GM21528 (cell line): ENCODE measurements around the gene HOPX.
"Not testable (repeated sequence)": the region's sequence is repeated elsewhere in the genome, so short reads cannot be mapped to it uniquely, and the experiment has no call there.

Experiments
- ATAC-seq: cut with Tn5 transposase; IDR thresholded peaks from one replicate; pipeline ENCODE4 v1.9.1; 2021; ENCODE audit warnings: mild to moderate bottlenecking, moderate library complexity; ENCODE audit not compliant: unreplicated experiment, low FRiP score

HOPX gene

DNA sequence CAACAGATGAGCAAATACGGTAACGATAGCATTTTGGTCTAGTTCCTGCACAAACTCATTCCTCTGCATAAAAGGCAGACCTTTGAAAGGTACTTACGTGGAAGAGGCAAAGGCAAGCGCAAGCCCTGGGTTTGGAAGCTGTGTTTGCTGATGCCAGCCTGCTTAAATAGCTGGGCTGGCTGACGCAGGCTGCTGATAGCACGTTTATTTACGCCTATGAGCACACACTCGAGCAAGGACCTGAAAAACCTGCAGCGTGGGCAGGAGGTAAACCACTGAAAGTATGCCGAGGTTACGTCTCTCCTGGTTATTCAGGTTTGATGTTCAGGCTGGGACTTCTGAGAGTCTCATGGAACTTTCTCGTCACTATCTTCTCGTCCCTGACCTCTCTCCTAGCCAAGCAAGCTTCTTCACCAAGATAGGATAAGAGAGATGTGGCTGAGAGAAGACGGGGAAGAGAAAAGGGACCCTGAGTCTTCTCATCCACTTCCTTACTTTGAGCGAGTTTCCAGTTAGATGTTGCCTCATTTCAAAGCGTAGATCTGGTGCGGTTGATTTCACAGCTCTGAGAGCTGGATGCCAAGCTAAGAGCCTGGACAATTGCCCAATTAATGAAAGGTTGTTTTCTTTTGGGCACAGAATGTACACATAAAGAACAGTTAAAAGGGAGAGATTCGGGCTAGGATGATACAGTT is at the start of gene HOPX:
Gene HOPX, minus strand, starts transcription at position 139 of the 695 bp plus-strand sequence. CDS start 23,480 bp downstream, outside the sequence.
- peak; percentile 66 for ATAC-seq

DNA sequence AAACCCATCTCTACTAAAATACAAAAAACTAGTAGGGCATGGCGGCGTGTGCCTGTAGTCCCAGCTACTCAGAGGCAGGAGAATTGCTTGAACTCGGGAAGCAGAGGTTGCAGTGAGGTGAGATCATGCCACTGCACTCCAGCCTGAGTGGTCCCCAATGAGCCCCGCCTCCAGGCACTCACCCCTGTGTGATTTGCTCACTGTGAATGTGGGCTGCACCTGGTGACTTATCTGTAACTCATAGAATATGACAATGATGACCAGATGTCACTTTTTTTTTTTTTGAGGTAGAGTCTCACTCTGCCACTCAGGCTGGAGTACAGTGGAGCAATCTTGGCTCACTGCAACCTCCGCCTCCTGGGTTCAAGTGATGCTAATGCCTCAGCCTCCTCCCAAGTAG is 49.0 kb upstream of the HOPX start:
- ATAC-seq: no peak

DNA sequence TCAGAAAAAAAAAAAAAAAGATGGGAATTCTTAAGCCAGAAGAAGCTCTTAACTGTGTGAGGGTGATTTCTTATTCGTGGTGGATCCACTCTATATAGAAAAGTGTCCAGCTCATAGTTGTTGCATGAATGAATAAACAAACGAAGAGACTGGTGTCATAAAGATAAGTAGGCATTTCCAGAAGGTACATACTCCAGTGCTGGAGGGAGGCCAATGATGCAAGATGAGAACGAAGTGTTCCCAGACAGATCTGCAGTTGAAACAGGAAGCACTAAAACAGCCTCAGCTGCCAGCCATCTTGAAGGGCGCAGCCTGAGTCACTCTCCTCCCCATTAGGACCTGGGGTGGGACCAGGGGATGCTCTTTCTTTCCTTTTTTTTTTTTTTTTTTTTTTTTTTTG is 47.4 kb upstream of the HOPX start:
- ATAC-seq: no peak

- no peak for ATAC-seq
Observed at GRCh38 chr4:56727150-56727549, 46.1 kb upstream of the HOPX start.

GRCh38 chr4:56726593-56726992 is 45.5 kb upstream of the HOPX start:
- not testable (repeated sequence) for ATAC-seq

GRCh38 chr4:56723659-56724230 is 42.6 kb upstream of the HOPX start:
- no peak for ATAC-seq

- ATAC-seq: no peak
Observed at GRCh38 chr4:56723201-56723605, 42.1 kb upstream of the HOPX start.

DNA sequence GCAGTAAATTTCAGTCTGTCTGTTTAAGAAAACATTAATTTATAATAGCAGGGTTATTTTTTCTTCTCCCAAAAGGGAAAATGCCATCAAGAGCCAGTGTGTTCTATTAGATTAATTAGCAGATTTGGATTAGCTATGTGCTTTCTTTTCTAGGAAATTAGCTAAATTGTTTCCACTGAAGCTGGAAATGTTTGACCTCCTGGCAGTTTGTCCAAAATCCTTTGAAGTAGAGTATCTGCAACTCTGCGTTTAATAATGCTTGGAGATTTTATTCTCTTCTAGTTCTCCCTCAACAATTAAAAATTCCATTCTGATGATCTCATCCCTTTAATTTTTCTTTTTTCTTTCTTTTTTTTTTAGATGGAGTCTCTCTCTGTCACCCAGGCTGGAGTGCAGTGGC is 27.1 kb upstream of the HOPX start:
- ATAC-seq: no peak

DNA sequence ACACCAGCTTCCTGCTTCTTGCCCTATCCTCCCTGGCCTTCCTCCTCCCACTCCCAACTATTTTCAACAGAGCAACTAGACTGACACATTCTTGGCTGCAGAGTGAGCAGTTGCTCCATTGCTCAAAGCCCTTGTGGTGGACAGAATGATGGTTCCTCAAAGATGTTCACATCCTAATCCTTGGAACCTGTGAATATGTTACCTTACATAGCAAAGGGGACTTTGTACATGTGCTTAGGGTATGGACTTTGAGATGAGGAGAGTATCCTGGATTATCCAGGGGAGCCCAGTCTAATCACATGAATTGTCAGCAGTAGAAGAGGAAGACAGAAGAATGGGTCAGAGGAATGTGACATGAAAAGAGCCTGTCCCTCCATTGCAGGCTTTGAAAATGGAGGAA is 24.9 kb upstream of the HOPX start:
- ATAC-seq: no peak

DNA sequence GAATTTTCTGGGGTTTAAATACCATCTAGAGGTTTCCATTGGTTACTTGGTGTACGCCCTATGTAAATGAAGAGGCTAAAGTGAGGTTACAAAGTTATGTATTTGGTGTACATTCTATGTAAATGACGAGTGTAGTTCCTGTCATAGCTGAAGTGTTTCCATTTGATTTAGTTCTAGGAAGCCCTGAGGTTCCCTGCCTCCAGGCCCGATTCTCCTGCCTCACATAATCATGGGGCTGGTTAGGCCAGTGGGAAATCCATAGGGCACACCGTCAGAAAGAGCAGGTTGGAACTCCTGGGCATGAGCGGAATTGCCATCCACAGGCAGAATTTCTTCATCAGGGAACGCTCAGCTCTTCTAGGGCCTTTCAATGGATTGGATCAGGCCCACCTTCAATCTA is 24.2 kb upstream of the HOPX start:
- no peak for ATAC-seq

DNA sequence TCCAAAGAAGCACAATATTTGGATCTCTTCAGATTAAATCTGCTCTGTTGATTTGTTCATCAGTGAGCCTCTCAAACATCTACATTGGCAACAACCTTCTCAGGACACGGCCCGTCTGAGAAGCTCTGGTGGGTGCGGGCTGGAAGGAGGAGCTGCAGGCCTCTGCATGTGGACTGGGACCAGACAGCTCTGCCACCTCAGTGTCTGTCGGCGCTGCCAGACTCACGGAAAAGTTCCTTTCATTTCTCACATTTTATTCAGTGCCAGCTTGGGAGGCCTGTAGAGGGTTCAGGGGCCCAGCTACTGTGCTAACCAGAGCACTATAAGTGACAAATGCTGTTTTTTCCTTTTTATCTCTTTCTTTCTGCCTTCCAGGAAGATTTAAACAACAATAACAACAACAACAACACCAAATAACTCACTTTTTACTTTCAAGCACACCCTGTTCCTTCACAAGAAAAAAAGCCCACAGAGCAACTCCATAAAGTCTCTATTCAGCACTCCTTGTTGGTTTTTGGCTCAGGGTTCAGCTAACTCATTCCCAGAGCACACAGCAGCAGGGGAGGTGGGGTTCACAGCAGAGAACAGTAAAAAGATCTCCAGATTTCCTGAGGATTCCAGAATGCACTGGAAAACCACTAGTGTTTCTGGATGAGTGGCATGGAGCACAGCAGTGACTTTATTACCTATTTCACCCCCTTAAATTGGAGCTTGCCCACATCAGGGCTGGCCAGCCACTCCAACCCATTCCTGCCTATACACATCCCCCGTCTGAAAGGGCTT is 23.2 kb upstream of the HOPX start:
- ATAC-seq: no peak

DNA sequence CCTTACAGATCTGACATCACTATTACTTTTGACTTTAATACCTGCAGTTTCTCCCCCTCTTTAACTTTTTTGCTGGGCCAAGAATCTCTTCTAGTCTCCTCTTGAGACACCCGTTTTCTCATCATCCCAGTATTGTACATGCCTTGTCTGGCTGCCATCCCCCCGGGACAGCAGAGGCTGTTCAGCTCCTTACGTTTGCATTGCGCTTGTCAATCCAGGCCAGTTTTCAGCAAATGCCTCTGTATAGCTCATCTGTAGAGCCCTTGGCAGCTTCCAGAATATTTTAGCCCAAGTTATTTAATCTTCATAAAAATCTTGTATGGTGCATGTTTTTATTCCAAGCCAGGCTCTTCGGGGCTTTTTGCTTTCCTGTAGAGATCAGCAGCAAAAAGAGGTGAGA is 22.3 kb upstream of the HOPX start:
- no peak for ATAC-seq

- no peak for ATAC-seq
Observed at GRCh38 chr4:56701644-56702043, 20.5 kb upstream of the HOPX start.

DNA sequence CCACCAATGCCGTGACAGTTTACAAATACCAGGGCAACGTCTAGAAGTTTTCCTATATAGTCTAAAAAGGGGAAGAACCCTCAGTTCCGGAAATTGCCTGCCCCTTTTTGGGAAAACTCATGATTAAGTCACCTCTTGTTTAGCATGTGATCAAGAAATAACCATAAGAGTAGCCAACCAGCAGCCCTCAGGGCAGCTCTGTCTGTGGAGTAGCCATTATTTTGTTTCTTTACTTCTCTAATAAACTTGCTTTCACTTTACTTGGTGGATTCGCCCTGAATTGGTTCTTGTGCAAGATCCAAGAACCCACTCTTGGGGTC is 20.0 kb upstream of the HOPX start:
- no peak for ATAC-seq

GRCh38 chr4:56699537-56700105 is 18.5 kb upstream of the HOPX start:
- ATAC-seq: no peak

GRCh38 chr4:56698329-56698728 is 17.2 kb upstream of the HOPX start:
- no peak for ATAC-seq

- ATAC-seq: no peak
Observed at GRCh38 chr4:56696056-56696455, 15.0 kb upstream of the HOPX start.

DNA sequence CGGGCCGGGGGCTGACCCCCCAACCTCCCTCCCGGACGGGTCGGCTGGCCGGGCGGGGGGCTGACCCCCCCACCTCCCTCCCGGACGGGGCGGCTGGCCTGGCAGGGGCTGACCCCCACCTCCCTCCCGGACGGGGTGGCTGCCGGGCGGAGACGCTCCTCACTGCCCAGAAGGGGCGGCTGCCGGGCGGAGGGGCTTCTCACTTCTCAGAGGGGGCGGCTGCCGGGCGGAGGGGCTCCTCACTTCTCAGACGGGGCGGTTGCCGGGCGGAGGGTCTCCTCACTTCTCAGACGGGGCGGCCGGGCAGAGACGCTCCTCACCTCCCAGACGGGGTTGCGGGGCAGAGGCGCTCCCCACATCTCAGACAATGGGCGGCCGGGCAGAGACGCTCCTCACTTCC is 12.4 kb upstream of the HOPX start:
- not testable (repeated sequence) for ATAC-seq

DNA sequence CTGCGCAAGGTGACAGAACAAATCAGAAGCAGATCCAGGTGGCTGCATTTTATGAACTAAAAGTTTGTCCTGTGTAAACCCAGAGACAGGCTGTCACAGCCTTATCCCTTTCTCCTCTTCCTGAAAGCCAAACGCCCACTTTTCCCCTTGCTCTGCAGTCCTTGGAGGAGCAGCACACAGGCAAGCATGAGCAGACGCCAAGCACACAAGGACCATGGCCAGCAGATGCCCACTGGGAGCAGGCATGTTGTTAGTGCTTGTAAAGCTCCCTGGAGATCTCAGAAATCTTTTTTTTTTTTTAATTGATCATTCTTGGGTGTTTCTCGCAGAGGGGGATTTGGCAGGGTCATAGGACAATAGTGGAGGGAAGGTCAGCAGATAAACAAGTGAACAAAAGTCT is 11.5 kb upstream of the HOPX start:
- no peak for ATAC-seq

GRCh38 chr4:56691425-56691824 is 10.3 kb upstream of the HOPX start:
- ATAC-seq: no peak

DNA sequence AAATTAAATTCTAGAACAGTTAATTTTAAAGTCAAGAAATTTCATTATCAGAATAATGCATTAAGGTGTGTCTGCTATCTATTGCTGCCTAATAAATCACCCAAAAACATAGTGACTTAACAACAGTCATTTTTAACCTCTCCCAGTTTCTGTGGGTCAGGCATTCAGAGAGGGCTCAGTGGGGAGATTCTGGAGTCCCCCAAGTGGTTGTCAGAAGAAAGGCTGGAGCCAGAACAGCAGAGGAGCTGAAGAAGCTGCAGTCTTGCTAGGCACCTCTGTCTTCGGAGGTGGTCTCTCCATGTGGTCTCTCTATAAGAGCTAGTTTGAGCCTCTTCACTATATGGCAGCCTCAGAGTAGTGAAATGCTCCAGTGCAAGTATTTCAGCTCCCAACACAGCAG is 9.3 kb upstream of the HOPX start:
- ATAC-seq: no peak
